Kidney (tissue), 14 donors: Measurements from ENCODE around the gene EEPD1. TPM values are rescaled to one million over a fixed set of nuclear protein-coding genes. Genes with fewer than 3 reads are reported as not detected.

Experiments used
- DNase-seq, 5 donors: peaks; one replicate each; pipeline ENCODE4 v3.0.0-alpha.2; 2013 to 2020
- FAIRE-seq: peaks from 2 replicates; lab custom pipeline; 2012; peaks lifted over from hg19 to GRCh38; lab: Jason Lieb, UNC
- H3K27ac ChIP-seq, 2 donors: one replicate each; pipeline ENCODE4 v1.7.0; 2013; ENCODE audit warnings: low read depth in 2 of 2, low read length in 2 of 2, inconsistent platforms in 1 of 2
- H3K27me3 ChIP-seq: one replicate; pipeline ENCODE4 v1.7.1; 2013; ENCODE audit warnings: low read length, inconsistent platforms; ENCODE audit not compliant: control insufficient read depth, insufficient read depth
- H3K36me3 ChIP-seq, 3 donors: one replicate each; pipeline versions ENCODE4 v1.7.0 to v1.7.1; 2013; ENCODE audit warnings: low read length in 3 of 3, control low read depth in 1 of 3, inconsistent platforms in 1 of 3; ENCODE audit not compliant: insufficient read depth in 3 of 3, control insufficient read depth in 2 of 3
- H3K4me1 ChIP-seq, 3 donors: one replicate each; pipeline versions ENCODE4 v1.7.0 to v1.7.1; 2013; ENCODE audit warnings: low read length in 3 of 3, inconsistent platforms in 1 of 3, low read depth in 1 of 3; ENCODE audit not compliant: control insufficient read depth in 2 of 3, insufficient read depth in 2 of 3
- H3K4me3 ChIP-seq, 3 donors: one replicate each; pipeline versions ENCODE4 v1.7.0 to v1.8.1; 2013; ENCODE audit warnings: low read length in 3 of 3, control low read depth in 1 of 3, inconsistent platforms in 1 of 3
- H3K9ac ChIP-seq, 3 donors: one replicate each; pipeline versions ENCODE4 v1.7.0 to v1.7.1; 2013; ENCODE audit warnings: low read length in 3 of 3, control low read depth in 1 of 3, inconsistent platforms in 1 of 3
- H3K9me3 ChIP-seq, 3 donors: one replicate each; pipeline versions ENCODE4 v1.7.0 to v1.7.1; 2013; ENCODE audit warnings: low read length in 3 of 3, control low read depth in 1 of 3, inconsistent platforms in 1 of 3; ENCODE audit not compliant: control insufficient read depth in 2 of 3, insufficient read depth in 1 of 3
- CTCF ChIP-seq: IDR thresholded peaks from 3 replicates; pipeline ENCODE4 v1.5.1; 2012; ENCODE audit warnings: mild to moderate bottlenecking, moderate library complexity, borderline replicate concordance; ENCODE audit not compliant: insufficient read depth; ENCODE audit errors: extremely low read depth
- intact Hi-C: fragments of 100-400 bp; cut with DNase I; formaldehyde crosslinking; loops from one replicate; pipeline ENCODE4 v1.11.1; 2022
- polyA plus RNA-seq: library from polyadenylated mRNA; stranded (reverse); fragments of 350-450 nt; fragmentation: Illumina TruSeq; extraction: RNeasy Lipid Tissue Mini Kit (QIAGEN cat#74804); gene quantifications from one replicate; pipeline ENCODE4 v1.2.3, GENCODE V29; 2014; ENCODE audit warnings: low read depth, low replicate concordance; ENCODE audit not compliant: insufficient read depth
- total RNA-seq: library from RNA; stranded (reverse); fragmentation: NEBNext Ultra II Directional; extraction: Animal tissue kit (Norgen Biotek cat#: 25700); gene quantifications from one replicate; pipeline ENCODE4 v1.2.1, GENCODE V29; 2021
- donor health status: control.
- donor health status: control.
- donor health status: control.
- donor health status: control.
- donor health status: control.
- donor health status: DM: yes; HTN: yes; CAD: no.
- donor health status: Normal renal cell carcinoma (clear cell type).

Gene EEPD1
- total and polyA plus RNA-seq, 2 donors from 2014 or later, result 6.3 to 6.4 TPM

GRCh38 chr7:36287371-36288241 is 134.6 kb downstream of the EEPD1 start:
- H3K9ac ChIP-seq, result no peak overlapping the region
- H3K4me1 ChIP-seq, result peaks cover 0 to 15% (median 13%) of the 10 kb centered on the region in 3 donors
- FAIRE-seq (no peak), DNase-seq (peak in 2 of 5 donors; percentile 39 to 46)
- TF ChIP-seq CTCF, result no peak
- H3K4me3 ChIP-seq, result no peak overlapping the region
- H3K27me3 ChIP-seq, result no peaks in the 10 kb centered on the region
- intact Hi-C loops, result no loop called here
- peak overlapping the region in 1 of 2 donors; percentile 11 for H3K27ac ChIP-seq
- H3K36me3 ChIP-seq, result no peaks in the 10 kb centered on the region
- no peaks in the 10 kb centered on the region for H3K9me3 ChIP-seq

- intact Hi-C loops, result no loop called here
- no peak for TF ChIP-seq CTCF
- DNase-seq (no peak), FAIRE-seq (no peak)
- H3K36me3 ChIP-seq, result no peaks in the 10 kb centered on the region
- H3K27me3 ChIP-seq, result no peaks in the 10 kb centered on the region
- no peak overlapping the region for H3K4me3 ChIP-seq
- no peaks in the 10 kb centered on the region for H3K9me3 ChIP-seq
- peak overlapping the region in 1 of 2 donors; percentile 7 for H3K27ac ChIP-seq
- H3K4me1 ChIP-seq, result peaks cover 0 to 15% (median 13%) of the 10 kb centered on the region in 3 donors
- no peak overlapping the region for H3K9ac ChIP-seq
Measured at GRCh38 chr7:36288501-36288900, 135.4 kb downstream of the EEPD1 start.

- H3K9ac ChIP-seq, result no peak overlapping the region
- no peaks in the 10 kb centered on the region for H3K36me3 ChIP-seq
- H3K4me3 ChIP-seq, result no peak overlapping the region
- no peak for TF ChIP-seq CTCF
- FAIRE-seq, result no peak
- H3K9me3 ChIP-seq, result no peaks in the 10 kb centered on the region
- peak overlapping the region in 1 of 2 donors; percentile 45 for H3K27ac ChIP-seq
- DNase-seq, result peak in 1 of 5 donors; percentile 87
- H3K4me1 ChIP-seq, result peaks cover 0 to 15% (median 13%) of the 10 kb centered on the region in 3 donors
- no peaks in the 10 kb centered on the region for H3K27me3 ChIP-seq
- intact Hi-C loops, result loop anchor here (5.0 kb wide), 1 partner anchor 308 kb away; no protein-coding TSS in a partner anchor
Measured at GRCh38 chr7:36289833-36290661, 137.0 kb downstream of the EEPD1 start.
